Uterus (tissue), 4 donors: ENCODE results near the gene CRYGC. TPM values are rescaled to one million over a fixed set of nuclear protein-coding genes. Genes with fewer than 3 reads are reported as not detected.

ENCODE experiments used
- DNase-seq, 2 donors: peaks; one replicate each; pipeline ENCODE4 v3.0.0-alpha.2; 2019 to 2020
- H3K27ac ChIP-seq, 2 donors: fragments of 200-600 bp; sonication (generic); 1 replicate in 1 of 2; 2 replicates in 1 of 2; pipeline ENCODE4 v1.5.1; 2016 to 2018
- H3K27me3 ChIP-seq, 2 donors: fragments of 200-600 bp; sonication (generic); one replicate each; pipeline ENCODE4 v1.5.1; 2018 to 2019; ENCODE audit warnings: control low read depth in 1 of 2
- H3K36me3 ChIP-seq, 2 donors: fragments of 200-600 bp; sonication (generic); one replicate each; pipeline ENCODE4 v1.5.1; 2019; ENCODE audit warnings: control low read depth in 1 of 2
- H3K4me1 ChIP-seq, 2 donors: fragments of 200-600 bp; sonication (generic); one replicate each; pipeline ENCODE4 v1.5.1; 2018 to 2019; ENCODE audit warnings: control low read depth in 1 of 2
- H3K4me3 ChIP-seq, 2 donors: fragments of 200-600 bp; sonication (generic); 1 replicate in 1 of 2; 2 replicates in 1 of 2; pipeline ENCODE4 v1.5.1; 2018 to 2019; ENCODE audit warnings: mild to moderate bottlenecking in 1 of 2
- H3K9me3 ChIP-seq, 2 donors: fragments of 200-600 bp; sonication (generic); one replicate each; pipeline ENCODE4 v1.5.1; 2019; ENCODE audit warnings: control low read depth in 1 of 2
- CTCF ChIP-seq, 4 experiments: fragments of 200-600 bp in 2 of 4; fragments of 450-650 bp in 2 of 4; sonication (generic) in 2 of 4; IDR thresholded peaks; one replicate each; pipeline ENCODE4 v1.5.1; 2016 to 2019; ENCODE audit warnings: antibody characterized with exemption in 4 of 4, mild to moderate bottlenecking in 2 of 4, moderate library complexity in 1 of 4
- POLR2A ChIP-seq, 2 donors: fragments of 450-650 bp; IDR thresholded peaks; one replicate each; pipeline ENCODE4 v1.6.1; 2016; ENCODE audit warnings: antibody characterized with exemption in 2 of 2, mild to moderate bottlenecking in 1 of 2, moderate library complexity in 1 of 2
- intact Hi-C: fragments of 100-400 bp; cut with DNase I; formaldehyde crosslinking; loops from one replicate; pipeline ENCODE4 v1.15.1; 2023; ENCODE audit warnings: low total_unique reads
- total RNA-seq, 4 donors: library from RNA; depleted of rRNA in 3 of 4; stranded (reverse); fragments of >200 nt in 3 of 4; gene quantifications; one replicate each; pipeline versions ENCODE4 v1.1.0 to v1.2.4, GENCODE V29; 2014 to 2023
- donor health status: DM: yes; HTN: yes; CAD: no.

CRYGC gene
- total RNA-seq, 4 donors from 2014 or later = not detected

- no peak for DNase-seq
- H3K36me3 ChIP-seq = no peaks in the 10 kb centered on the region
- TF ChIP-seq POLR2A (IDR thresholded peaks at IDR 0.05) (no peak), CTCF (IDR thresholded peaks at IDR 0.05) (no peak)
- no peaks in the 10 kb centered on the region for H3K4me1 ChIP-seq
- H3K27me3 ChIP-seq = no peaks in the 10 kb centered on the region
- H3K4me3 ChIP-seq = no peak overlapping the region
- intact Hi-C loops = no loop called here
- H3K9me3 ChIP-seq = no peaks in the 10 kb centered on the region
- no peak overlapping the region for H3K27ac ChIP-seq
Observed at GRCh38 chr2:208092093-208092832, 37.4 kb downstream of the CRYGC start.

GRCh38 chr2:208090420-208090819 lies 39.2 kb downstream of the CRYGC start:
- intact Hi-C loops = no loop called here
- no peaks in the 10 kb centered on the region for H3K9me3 ChIP-seq
- no peak for DNase-seq
- H3K27ac ChIP-seq = no peak overlapping the region
- H3K4me3 ChIP-seq = no peak overlapping the region
- no peaks in the 10 kb centered on the region for H3K4me1 ChIP-seq
- no peaks in the 10 kb centered on the region for H3K27me3 ChIP-seq
- TF ChIP-seq POLR2A (IDR thresholded peaks at IDR 0.05) = no peak
- no peak for TF ChIP-seq CTCF (IDR thresholded peaks at IDR 0.05)
- H3K36me3 ChIP-seq = no peaks in the 10 kb centered on the region

GRCh38 chr2:208086029-208086428 lies 43.6 kb downstream of the CRYGC start:
- H3K9me3 ChIP-seq = no peaks in the 10 kb centered on the region
- TF ChIP-seq CTCF (IDR thresholded peaks at IDR 0.05) (no peak), POLR2A (IDR thresholded peaks at IDR 0.05) (no peak)
- no peak for DNase-seq
- H3K4me1 ChIP-seq = no peaks in the 10 kb centered on the region
- H3K4me3 ChIP-seq = no peak overlapping the region
- intact Hi-C loops = no loop called here
- no peak overlapping the region for H3K27ac ChIP-seq
- no peaks in the 10 kb centered on the region for H3K27me3 ChIP-seq
- H3K36me3 ChIP-seq = no peaks in the 10 kb centered on the region

- intact Hi-C loops = no loop called here
- H3K4me3 ChIP-seq = no peak overlapping the region
- no peak for TF ChIP-seq POLR2A (IDR thresholded peaks at IDR 0.05)
- no peak for TF ChIP-seq CTCF (IDR thresholded peaks at IDR 0.05)
- H3K27ac ChIP-seq = no peak overlapping the region
- no peak for DNase-seq
- no peaks in the 10 kb centered on the region for H3K9me3 ChIP-seq
- H3K27me3 ChIP-seq = no peaks in the 10 kb centered on the region
- H3K4me1 ChIP-seq = no peaks in the 10 kb centered on the region
- H3K36me3 ChIP-seq = no peaks in the 10 kb centered on the region
Observed at GRCh38 chr2:208083807-208084206, 45.8 kb downstream of the CRYGC start.

Other genes with a start within 250 kb of the CRYGC start
- 10 to 100 TPM; 20.5 to 43.4 (median 21.6) TPM for gene PLEKHM3, start 104.3 kb downstream of the CRYGC start, total RNA-seq
- not detected for gene CRYGD, start 5.3 kb downstream of the CRYGC start, total RNA-seq
- not detected for gene CRYGB, start 16.3 kb upstream of the CRYGC start, total RNA-seq
- not detected for gene CRYGA, start 33.8 kb upstream of the CRYGC start, total RNA-seq
- gene C2orf80, start 60.2 kb upstream of the CRYGC start, total RNA-seq = not detected
- 100 to 1,000 TPM in 1 of 4 donors, 10 to 100 TPM in 3; 22.8 to 105 (median 38.1) TPM for gene IDH1, start 125.2 kb upstream of the CRYGC start, total RNA-seq
- gene PIKFYVE, start 136.4 kb upstream of the CRYGC start, total RNA-seq = 10 to 100 TPM; 11.5 to 58.8 (median 28.5) TPM